KMS-11 (cell line): ENCODE measurements around the gene ASMTL.

Source experiments
- H2AFZ ChIP-seq: fragments of 200-600 bp; sonication (generic); 2 replicates; pipeline ENCODE4 v1.6.1; 2016; ENCODE audit warnings: antibody characterized with exemption, mixed run types, low read depth
- H3K27ac ChIP-seq: fragments of 200-600 bp; sonication (generic); 2 replicates; pipeline ENCODE4 v1.6.1; 2016; ENCODE audit warnings: mild to moderate bottlenecking, mixed run types
- H3K27me3 ChIP-seq: fragments of 200-600 bp; sonication (generic); 2 replicates; pipeline ENCODE4 v1.6.1; 2017; ENCODE audit warnings: mild to moderate bottlenecking, low read depth, mixed run types, moderate library complexity; ENCODE audit not compliant: insufficient read depth
- H3K36me3 ChIP-seq: fragments of 200-600 bp; sonication (generic); 2 replicates; pipeline ENCODE4 v1.6.1; 2017; ENCODE audit warnings: mild to moderate bottlenecking, mixed run types; ENCODE audit not compliant: insufficient read depth
- H3K4me1 ChIP-seq: fragments of 200-600 bp; sonication (generic); 2 replicates; pipeline ENCODE4 v1.6.1; 2016; ENCODE audit warnings: mild to moderate bottlenecking, low read depth, mixed run types; ENCODE audit not compliant: poor library complexity, severe bottlenecking
- H3K4me2 ChIP-seq: fragments of 200-600 bp; sonication (generic); 2 replicates; pipeline ENCODE4 v1.7.0; 2016; ENCODE audit warnings: mild to moderate bottlenecking, mixed run types
- H3K4me3 ChIP-seq: fragments of 200-600 bp; sonication (generic); IDR thresholded peaks from 2 replicates; pipeline ENCODE4 v1.6.1; 2017; ENCODE audit warnings: low read depth, low read length, mixed read lengths; ENCODE audit not compliant: insufficient read depth
- H3K79me2 ChIP-seq: fragments of 200-600 bp; sonication (generic); 2 replicates; pipeline ENCODE4 v1.6.1; 2016; ENCODE audit warnings: low read depth, mixed run types; ENCODE audit not compliant: insufficient read depth
- H3K9ac ChIP-seq: fragments of 200-600 bp; sonication (generic); 2 replicates; pipeline ENCODE4 v1.6.1; 2016; ENCODE audit warnings: mild to moderate bottlenecking, mixed run types
- H4K20me1 ChIP-seq: fragments of 200-600 bp; sonication (generic); 2 replicates; pipeline ENCODE4 v1.6.1; 2016; ENCODE audit warnings: mild to moderate bottlenecking, mixed run types; ENCODE audit not compliant: insufficient read depth
- CTCF ChIP-seq: fragments of 200-600 bp; sonication (generic); conservative IDR thresholded peaks from 2 replicates; pipeline ENCODE4 v1.6.1; 2017; ENCODE audit warnings: low read depth, mild to moderate bottlenecking, antibody characterized with exemption, low read length, moderate library complexity, mixed read lengths

The ASMTL gene

DNA sequence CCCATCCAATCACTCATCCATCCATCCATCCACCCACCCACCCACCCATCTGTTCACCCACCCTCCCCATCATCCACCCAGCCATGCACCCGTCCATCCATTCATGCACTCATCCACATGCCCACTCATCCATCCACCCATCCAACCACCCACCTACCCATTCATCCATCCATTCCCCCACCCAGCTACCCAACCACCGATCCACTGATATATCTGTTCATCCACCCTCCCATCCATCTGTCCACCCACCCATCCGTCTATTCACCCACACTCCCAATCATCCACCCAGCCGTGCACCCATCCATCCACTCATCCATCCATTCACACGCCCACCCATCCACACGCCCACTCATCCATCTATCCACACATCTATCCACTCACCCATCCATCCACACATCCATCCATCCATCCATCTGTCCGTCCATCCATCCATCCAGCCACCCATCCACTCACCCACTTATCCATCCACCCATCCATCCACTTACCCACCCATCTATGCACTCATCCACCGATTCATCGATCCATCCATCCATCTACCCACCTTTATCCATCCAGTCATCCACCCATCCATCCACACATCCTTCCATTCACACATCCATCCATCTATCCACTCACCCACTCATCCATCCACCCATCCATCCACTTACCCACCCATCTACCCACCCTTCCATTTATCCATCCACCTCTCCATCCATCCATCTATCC lies 28.4 kb downstream of the ASMTL start:
- no peaks in the 10 kb centered on the region for H3K27me3 ChIP-seq

GRCh38 chrX:1423215-1423614 lies 29.5 kb downstream of the ASMTL start:
- no peak overlapping the region for H3K27ac ChIP-seq
- no peak overlapping the region for H2AFZ ChIP-seq
- H4K20me1 ChIP-seq: no peaks in the 10 kb centered on the region
- TF ChIP-seq CTCF: no peak
- H3K36me3 ChIP-seq: no peaks in the 10 kb centered on the region
- H3K4me1 ChIP-seq: no peaks in the 10 kb centered on the region
- H3K79me2 ChIP-seq: no peaks in the 10 kb centered on the region
- no peak overlapping the region for H3K9ac ChIP-seq
- no peak overlapping the region for H3K4me3 ChIP-seq
- no peak overlapping the region for H3K4me2 ChIP-seq
- H3K27me3 ChIP-seq: no peaks in the 10 kb centered on the region

More for the DNA sequence above, 28.4 kb downstream of the ASMTL start:
- no peak overlapping the region for H3K4me2 ChIP-seq
- no peaks in the 10 kb centered on the region for H3K36me3 ChIP-seq
- H3K4me1 ChIP-seq: no peaks in the 10 kb centered on the region
- no peak overlapping the region for H3K9ac ChIP-seq
- no peak overlapping the region for H3K27ac ChIP-seq
- H2AFZ ChIP-seq: no peak overlapping the region
- H3K79me2 ChIP-seq: no peaks in the 10 kb centered on the region
- no peaks in the 10 kb centered on the region for H4K20me1 ChIP-seq
- TF ChIP-seq CTCF: no peak
- no peak overlapping the region for H3K4me3 ChIP-seq

DNA sequence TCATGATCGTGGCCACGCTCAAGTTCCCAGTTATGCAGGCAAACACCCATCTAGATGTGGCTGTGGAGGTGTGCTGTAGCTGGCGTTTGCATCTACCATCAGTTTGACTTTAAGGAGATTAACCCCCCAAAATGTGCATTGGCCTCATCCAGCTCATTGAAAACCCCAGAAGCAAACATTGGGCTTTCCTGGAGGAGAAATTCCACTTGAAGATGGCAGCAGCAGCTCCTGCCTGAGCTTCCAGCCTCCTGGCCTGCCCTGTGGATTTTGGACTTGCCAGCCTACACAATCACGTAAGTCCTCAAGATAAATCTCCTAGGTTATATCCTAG lies 30.6 kb downstream of the ASMTL start:
- H3K27me3 ChIP-seq: no peaks in the 10 kb centered on the region
- no peak overlapping the region for H2AFZ ChIP-seq
- no peaks in the 10 kb centered on the region for H4K20me1 ChIP-seq
- no peak for TF ChIP-seq CTCF
- no peaks in the 10 kb centered on the region for H3K36me3 ChIP-seq
- no peaks in the 10 kb centered on the region for H3K79me2 ChIP-seq
- H3K9ac ChIP-seq: no peak overlapping the region
- H3K27ac ChIP-seq: no peak overlapping the region
- no peaks in the 10 kb centered on the region for H3K4me1 ChIP-seq
- no peak overlapping the region for H3K4me3 ChIP-seq
- H3K4me2 ChIP-seq: no peak overlapping the region

DNA sequence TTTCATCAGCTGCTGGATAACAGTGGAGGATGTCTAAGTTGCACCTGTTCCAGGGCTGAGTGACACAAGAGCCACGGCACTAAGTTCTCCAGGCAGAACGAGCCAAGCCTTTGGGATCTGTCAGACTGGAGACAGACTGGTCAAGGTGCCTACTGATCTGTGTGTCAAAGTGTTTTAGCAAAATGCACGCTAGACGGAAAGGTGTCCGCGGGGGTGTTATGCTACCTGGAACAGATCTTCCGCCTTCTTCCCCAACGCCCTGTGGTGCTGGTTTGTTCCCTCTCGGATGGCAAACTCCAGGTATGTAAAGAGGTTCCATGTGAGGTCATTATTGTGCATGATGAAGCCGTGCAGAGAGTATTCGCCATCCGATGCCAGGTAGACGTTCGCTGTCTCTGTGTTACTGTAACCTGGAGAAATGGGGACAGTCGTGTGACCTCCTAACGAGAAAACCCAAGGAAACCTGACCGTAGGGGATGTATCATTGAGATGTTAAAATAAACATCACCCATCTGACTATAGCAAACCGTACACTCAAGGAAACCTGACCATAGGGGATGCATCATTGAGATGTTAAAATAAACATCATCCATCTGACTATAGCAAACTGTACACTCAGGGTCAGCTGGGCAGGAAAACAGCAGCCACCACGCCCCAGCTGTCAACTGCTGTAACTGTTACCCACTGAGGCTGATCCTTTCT lies 31.1 kb downstream of the ASMTL start:
- H3K4me3 ChIP-seq: no peak overlapping the region
- H3K4me1 ChIP-seq: no peaks in the 10 kb centered on the region
- H3K9ac ChIP-seq: no peak overlapping the region
- TF ChIP-seq CTCF: no peak
- no peak overlapping the region for H3K27ac ChIP-seq
- H4K20me1 ChIP-seq: no peaks in the 10 kb centered on the region
- no peak overlapping the region for H2AFZ ChIP-seq
- H3K36me3 ChIP-seq: no peaks in the 10 kb centered on the region
- H3K4me2 ChIP-seq: no peak overlapping the region
- H3K79me2 ChIP-seq: no peaks in the 10 kb centered on the region
- no peaks in the 10 kb centered on the region for H3K27me3 ChIP-seq
